ENCODE results near the gene BICC1.
A peak's percentile ranks its signal among the peaks of the same experiment; 100 is the strongest.

Gene BICC1

GRCh38 chr10:58516671-58517070 lies 4.0 kb downstream of the BICC1 start:
- H3K27ac ChIP-seq: no peak overlapping the region
- TF ChIP-seq CTCF (conservative IDR thresholded peaks at IDR 0.05): no peak
- TF ChIP-seq ZFX (IDR thresholded peaks at IDR 0.05): no peak

- H3K27ac ChIP-seq: no peak overlapping the region
Measured at GRCh38 chr10:58517081-58517480, 4.4 kb downstream of the BICC1 start.

GRCh38 chr10:58517491-58518355 lies 5.1 kb downstream of the BICC1 start:
- TF ChIP-seq ZFX (IDR thresholded peaks at IDR 0.05) (no peak), CTCF (conservative IDR thresholded peaks at IDR 0.05) (no peak)

More at GRCh38 chr10:58517081-58517480, 4.4 kb downstream of the BICC1 start:
- TF ChIP-seq CTCF (conservative IDR thresholded peaks at IDR 0.05): no peak
- TF ChIP-seq ZFX (IDR thresholded peaks at IDR 0.05): no peak

GRCh38 chr10:58518775-58519174 lies 6.1 kb downstream of the BICC1 start:
- TF ChIP-seq CTCF (conservative IDR thresholded peaks at IDR 0.05): no peak
- TF ChIP-seq ZFX (IDR thresholded peaks at IDR 0.05): no peak
- H3K27ac ChIP-seq: no peak overlapping the region

More at GRCh38 chr10:58517491-58518355, 5.1 kb downstream of the BICC1 start:
- H3K27ac ChIP-seq: no peak overlapping the region

- H3K27ac ChIP-seq: no peak overlapping the region
Measured at GRCh38 chr10:58529077-58529728, 16.5 kb downstream of the BICC1 start.

GRCh38 chr10:58531084-58531695 lies 18.5 kb downstream of the BICC1 start:
- no peak overlapping the region for H3K27ac ChIP-seq
- TF ChIP-seq CTCF (conservative IDR thresholded peaks at IDR 0.05): peak; percentile 90
- no peak for TF ChIP-seq ZFX (IDR thresholded peaks at IDR 0.05)

More at GRCh38 chr10:58529077-58529728, 16.5 kb downstream of the BICC1 start:
- TF ChIP-seq ZFX (IDR thresholded peaks at IDR 0.05): no peak
- TF ChIP-seq CTCF (conservative IDR thresholded peaks at IDR 0.05): no peak

- H3K27ac ChIP-seq: no peak overlapping the region
- no peak for TF ChIP-seq CTCF (conservative IDR thresholded peaks at IDR 0.05)
- no peak for TF ChIP-seq ZFX (IDR thresholded peaks at IDR 0.05)
Measured at GRCh38 chr10:58535311-58535710, 22.6 kb downstream of the BICC1 start.
